HK-2 (cell line): ENCODE data around the gene MAGEE1.

Experiments
- DNase-seq: peaks from one replicate; pipeline ENCODE4 v3.0.0-alpha.2; 2018; ENCODE audit not compliant: unreplicated experiment

MAGEE1 gene, protein sequence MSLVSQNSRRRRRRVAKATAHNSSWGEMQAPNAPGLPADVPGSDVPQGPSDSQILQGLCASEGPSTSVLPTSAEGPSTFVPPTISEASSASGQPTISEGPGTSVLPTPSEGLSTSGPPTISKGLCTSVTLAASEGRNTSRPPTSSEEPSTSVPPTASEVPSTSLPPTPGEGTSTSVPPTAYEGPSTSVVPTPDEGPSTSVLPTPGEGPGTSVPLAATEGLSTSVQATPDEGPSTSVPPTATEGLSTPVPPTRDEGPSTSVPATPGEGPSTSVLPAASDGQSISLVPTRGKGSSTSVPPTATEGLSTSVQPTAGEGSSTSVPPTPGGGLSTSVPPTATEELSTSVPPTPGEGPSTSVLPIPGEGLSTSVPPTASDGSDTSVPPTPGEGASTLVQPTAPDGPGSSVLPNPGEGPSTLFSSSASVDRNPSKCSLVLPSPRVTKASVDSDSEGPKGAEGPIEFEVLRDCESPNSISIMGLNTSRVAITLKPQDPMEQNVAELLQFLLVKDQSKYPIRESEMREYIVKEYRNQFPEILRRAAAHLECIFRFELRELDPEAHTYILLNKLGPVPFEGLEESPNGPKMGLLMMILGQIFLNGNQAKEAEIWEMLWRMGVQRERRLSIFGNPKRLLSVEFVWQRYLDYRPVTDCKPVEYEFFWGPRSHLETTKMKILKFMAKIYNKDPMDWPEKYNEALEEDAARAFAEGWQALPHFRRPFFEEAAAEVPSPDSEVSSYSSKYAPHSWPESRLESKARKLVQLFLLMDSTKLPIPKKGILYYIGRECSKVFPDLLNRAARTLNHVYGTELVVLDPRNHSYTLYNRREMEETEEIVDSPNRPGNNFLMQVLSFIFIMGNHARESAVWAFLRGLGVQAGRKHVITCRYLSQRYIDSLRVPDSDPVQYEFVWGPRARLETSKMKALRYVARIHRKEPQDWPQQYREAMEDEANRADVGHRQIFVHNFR

GRCh38 chrX:76427560-76428242 is at the start of gene MAGEE1:
TSS of gene MAGEE1 (plus strand) at chrX:76427710. CDS start at chrX:76427931, 221 bp downstream.
- peak; percentile 79 for DNase-seq

- no peak for DNase-seq
Measured at GRCh38 chrX:76398970-76399369, 28.5 kb upstream of the MAGEE1 start.

GRCh38 chrX:76407795-76408194 is 19.7 kb upstream of the MAGEE1 start:
- DNase-seq, result no peak

DNA sequence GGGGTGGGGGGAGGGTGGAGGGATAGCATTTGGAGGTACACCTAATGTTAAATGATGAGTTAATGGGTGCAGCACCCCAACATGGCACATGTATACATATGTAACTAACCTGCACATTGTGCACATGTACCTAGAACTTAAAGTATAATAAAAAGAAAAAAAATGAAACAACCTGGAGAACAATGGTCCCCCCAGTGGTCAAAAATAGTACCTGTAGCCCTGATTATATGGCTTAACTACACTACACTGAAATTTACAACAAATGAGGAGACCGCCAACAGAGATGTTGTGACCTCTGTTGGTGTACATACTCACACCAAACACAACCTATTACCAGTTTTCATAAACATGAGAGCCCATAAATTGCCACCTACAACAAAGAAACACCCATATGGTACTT is 7.3 kb upstream of the MAGEE1 start:
- no peak for DNase-seq

DNA sequence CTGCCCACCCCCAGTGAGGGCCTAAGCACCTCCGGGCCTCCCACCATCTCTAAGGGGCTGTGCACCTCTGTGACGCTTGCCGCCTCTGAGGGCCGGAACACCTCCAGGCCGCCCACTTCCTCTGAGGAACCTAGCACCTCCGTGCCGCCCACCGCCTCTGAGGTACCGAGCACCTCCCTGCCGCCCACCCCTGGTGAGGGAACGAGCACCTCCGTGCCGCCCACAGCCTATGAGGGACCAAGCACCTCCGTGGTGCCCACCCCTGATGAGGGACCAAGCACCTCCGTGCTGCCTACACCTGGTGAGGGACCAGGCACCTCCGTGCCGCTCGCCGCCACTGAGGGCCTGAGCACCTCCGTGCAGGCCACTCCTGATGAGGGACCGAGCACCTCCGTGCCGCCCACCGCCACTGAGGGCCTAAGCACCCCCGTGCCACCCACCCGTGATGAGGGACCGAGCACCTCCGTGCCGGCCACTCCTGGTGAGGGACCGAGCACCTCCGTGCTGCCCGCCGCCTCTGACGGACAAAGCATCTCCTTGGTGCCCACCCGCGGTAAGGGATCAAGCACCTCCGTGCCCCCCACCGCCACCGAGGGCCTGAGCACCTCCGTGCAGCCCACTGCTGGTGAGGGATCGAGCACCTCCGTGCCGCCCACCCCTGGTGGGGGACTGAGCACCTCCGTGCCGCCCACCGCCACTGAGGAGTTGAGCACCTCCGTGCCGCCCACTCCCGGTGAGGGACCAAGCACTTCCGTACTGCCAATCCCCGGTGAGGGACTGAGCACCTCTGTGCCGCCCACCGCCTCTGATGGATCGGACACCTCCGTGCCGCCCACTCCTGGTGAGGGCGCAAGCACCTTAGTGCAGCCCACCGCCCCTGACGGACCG is 977 bp downstream of the MAGEE1 start:
- DNase-seq, result no peak

- no peak for DNase-seq
Measured at GRCh38 chrX:76433219-76433618, 5.7 kb downstream of the MAGEE1 start.

DNA sequence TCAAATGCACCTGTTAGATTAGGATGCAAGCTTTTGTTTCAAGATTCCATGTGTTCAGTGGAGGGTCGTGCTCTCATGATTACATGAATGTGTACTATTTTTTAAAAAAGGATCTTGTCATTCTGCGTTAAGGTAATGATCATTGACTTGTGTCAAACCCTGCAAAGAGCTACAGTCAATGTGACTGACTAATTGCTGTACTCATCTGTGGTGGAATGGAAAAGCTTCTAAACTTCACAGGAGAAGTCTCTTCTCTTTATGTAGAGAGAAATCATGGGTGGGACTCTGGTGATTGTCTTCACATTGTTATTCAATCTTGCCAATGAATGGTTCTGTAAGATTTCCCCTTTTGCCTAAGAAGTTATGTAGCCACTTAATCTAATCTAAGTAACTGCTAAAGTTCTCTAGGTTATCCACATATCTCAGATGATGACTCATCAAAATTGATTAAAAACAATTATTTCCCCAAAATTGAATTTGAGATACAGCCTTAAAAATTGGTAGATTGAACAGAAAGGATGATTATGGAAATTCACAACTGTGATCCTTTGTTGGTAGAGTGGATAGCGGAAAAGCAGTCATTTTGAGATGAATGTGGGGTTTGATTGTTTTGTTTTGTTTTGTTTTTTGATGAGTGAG is 6.7 kb downstream of the MAGEE1 start:
- DNase-seq, result no peak

- no peak for DNase-seq
Measured at GRCh38 chrX:76439188-76439587, 11.7 kb downstream of the MAGEE1 start.

DNA sequence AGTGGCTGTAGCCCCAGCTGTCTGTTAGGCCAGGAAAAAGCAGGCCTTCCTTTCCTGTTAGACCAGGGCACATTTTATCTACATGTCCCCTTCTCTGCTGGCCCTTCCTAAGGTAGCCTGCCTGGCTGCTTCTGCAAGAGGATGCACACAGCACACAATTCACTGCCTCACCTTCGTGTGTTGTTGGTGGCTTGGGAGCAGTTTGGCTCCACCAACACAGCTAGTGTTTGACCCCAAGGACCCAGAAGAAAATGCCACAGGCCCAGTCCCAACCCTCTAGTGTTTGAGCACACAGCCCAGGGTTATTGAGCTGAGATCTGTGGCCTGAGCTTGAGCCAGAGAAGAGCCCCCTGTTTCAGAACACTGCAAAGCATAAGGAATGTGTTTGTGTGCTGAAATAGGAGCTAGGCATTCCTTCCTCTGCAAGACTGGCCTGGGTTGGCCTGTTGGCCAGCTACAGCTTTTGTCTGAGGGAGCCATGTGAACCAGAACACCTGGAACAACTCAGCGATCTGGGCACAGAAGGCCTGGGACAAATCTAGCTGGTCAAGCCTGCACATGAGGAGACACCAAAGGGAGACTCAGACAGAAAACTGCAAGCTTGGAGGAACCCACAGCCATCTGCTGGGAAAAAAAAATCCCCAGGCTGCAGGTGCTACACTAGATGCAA is 26.4 kb downstream of the MAGEE1 start:
- no peak for DNase-seq

GRCh38 chrX:76454456-76454927 is 27.0 kb downstream of the MAGEE1 start:
- no peak for DNase-seq

DNA sequence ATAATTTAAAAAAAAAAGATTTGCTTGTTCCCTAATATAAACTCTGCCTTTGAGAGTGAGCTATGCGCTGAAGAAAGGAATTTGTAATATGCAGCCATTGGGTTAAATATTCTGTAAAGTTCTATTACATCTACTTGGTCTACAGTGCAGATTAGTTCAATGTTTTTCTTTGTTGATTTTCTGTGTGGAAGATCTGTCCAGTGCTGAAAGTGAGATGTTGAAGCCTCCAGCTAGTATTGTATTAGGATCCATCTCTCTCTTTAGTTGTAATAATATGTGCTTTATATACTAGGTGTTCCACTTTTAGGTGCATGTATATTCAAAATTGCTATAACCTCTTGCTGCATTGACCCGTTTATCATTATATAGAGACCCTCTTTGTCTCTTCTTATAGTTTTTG is 49.8 kb downstream of the MAGEE1 start:
- DNase-seq, result no peak
